GM12878 (cell line): ENCODE measurements around the gene SARDH. TPM values are rescaled to one million over a fixed set of nuclear protein-coding genes. Genes with fewer than 3 reads are reported as not detected.

ENCODE experiments used
- polyA plus RNA-seq, 11 experiments: library from polyadenylated mRNA; depleted of rRNA in 4 of 11; unstranded in 6 of 11; stranded (reverse) in 5 of 11; fragments of >200 nt; fragmentation: Nextera tagmentation in 4 of 11; fragmentation: Illumina TruSeq in 1 of 11; extraction: Ambion mirVana in 4 of 11; extraction: Trizol in 1 of 11; gene quantifications; 1 replicate in 1 of 11; 2 replicates in 10 of 11; pipeline versions ENCODE4 v1.2.1 to v1.2.3, GENCODE V29; 2011 to 2016; ENCODE audit warnings: inconsistent platforms in 2 of 11, missing spikeins in 2 of 11, low read depth in 1 of 11
- total RNA-seq, 4 experiments: library from RNA; depleted of rRNA in 3 of 4; stranded (reverse); fragments of >200 nt in 3 of 4; fragmentation: Illumina TruSeq in 1 of 4; extraction: Trizol in 1 of 4; gene quantifications; 2 replicates each; pipeline versions ENCODE4 v1.2.1 to v1.2.3, GENCODE V29; 2013 to 2021

The SARDH gene
- total and polyA plus RNA-seq, 10 of the 15 experiments (the other 5 are each of a cell fraction or from before 2014, with no cell fraction given): 0.03 to 0.15 (median 0.10) TPM; not detected in 6

Other genes starting within 250 kb of the SARDH start
- gene MYMK, start 213.4 kb downstream of the SARDH start, total RNA-seq (2014; rRNA removed): not detected in 2 replicates
- gene MYMK, start 213.4 kb downstream of the SARDH start, total RNA-seq (2014; rRNA removed; fragmentation: Illumina TruSeq; extraction: Trizol): not detected in 2 replicates
- not detected in 2 replicates for gene MYMK, start 213.4 kb downstream of the SARDH start, total RNA-seq (2021)
- not detected in 2 replicates for gene MYMK, start 213.4 kb downstream of the SARDH start, polyA plus RNA-seq (2011; rRNA removed)
- not detected in 2 replicates for gene MYMK, start 213.4 kb downstream of the SARDH start, polyA plus RNA-seq (2014; fragmentation: Illumina TruSeq; extraction: Trizol)
- not detected for gene MYMK, start 213.4 kb downstream of the SARDH start, polyA plus RNA-seq (2014; fragmentation: Nextera tagmentation; extraction: Ambion mirVana)
- gene MYMK, start 213.4 kb downstream of the SARDH start, polyA plus RNA-seq (2014; rRNA removed): not detected in 2 replicates
- gene MYMK, start 213.4 kb downstream of the SARDH start, polyA plus RNA-seq (2016; fragmentation: Nextera tagmentation; extraction: Ambion mirVana): not detected
- not detected in 2 replicates for gene ADAMTSL2, start 203.6 kb downstream of the SARDH start, total RNA-seq (2014; rRNA removed)
- not detected in 2 replicates for gene ADAMTSL2, start 203.6 kb downstream of the SARDH start, total RNA-seq (2014; rRNA removed; fragmentation: Illumina TruSeq; extraction: Trizol)
- 0.05 TPM in 1 of 2 replicates, not detected in the other for gene ADAMTSL2, start 203.6 kb downstream of the SARDH start, total RNA-seq (2021)
- 0.07 TPM in 1 of 2 replicates, not detected in the other for gene ADAMTSL2, start 203.6 kb downstream of the SARDH start, polyA plus RNA-seq (2011; rRNA removed)
- not detected in 2 replicates for gene ADAMTSL2, start 203.6 kb downstream of the SARDH start, polyA plus RNA-seq (2014; fragmentation: Illumina TruSeq; extraction: Trizol)
- gene ADAMTSL2, start 203.6 kb downstream of the SARDH start, polyA plus RNA-seq (2014; fragmentation: Nextera tagmentation; extraction: Ambion mirVana): not detected
- 0.04 TPM in 1 of 2 replicates, not detected in the other for gene ADAMTSL2, start 203.6 kb downstream of the SARDH start, polyA plus RNA-seq (2014; rRNA removed)
- not detected for gene ADAMTSL2, start 203.6 kb downstream of the SARDH start, polyA plus RNA-seq (2016; fragmentation: Nextera tagmentation; extraction: Ambion mirVana)
- gene FAM163B, start 129.0 kb downstream of the SARDH start, total RNA-seq (2014; rRNA removed): not detected in 2 replicates
- not detected in 2 replicates for gene FAM163B, start 129.0 kb downstream of the SARDH start, total RNA-seq (2014; rRNA removed; fragmentation: Illumina TruSeq; extraction: Trizol)
- not detected in 2 replicates for gene FAM163B, start 129.0 kb downstream of the SARDH start, total RNA-seq (2021)
- gene FAM163B, start 129.0 kb downstream of the SARDH start, polyA plus RNA-seq (2011; rRNA removed): not detected in 2 replicates
- gene FAM163B, start 129.0 kb downstream of the SARDH start, polyA plus RNA-seq (2014; fragmentation: Illumina TruSeq; extraction: Trizol): not detected in 2 replicates
- not detected for gene FAM163B, start 129.0 kb downstream of the SARDH start, polyA plus RNA-seq (2014; fragmentation: Nextera tagmentation; extraction: Ambion mirVana)
- gene FAM163B, start 129.0 kb downstream of the SARDH start, polyA plus RNA-seq (2014; rRNA removed): not detected in 2 replicates
- gene FAM163B, start 129.0 kb downstream of the SARDH start, polyA plus RNA-seq (2016; fragmentation: Nextera tagmentation; extraction: Ambion mirVana): not detected
- 0.05 TPM in 1 of 2 replicates, not detected in the other for gene DBH, start 102.0 kb downstream of the SARDH start, total RNA-seq (2014; rRNA removed)
- gene DBH, start 102.0 kb downstream of the SARDH start, total RNA-seq (2014; rRNA removed; fragmentation: Illumina TruSeq; extraction: Trizol): not detected in 2 replicates
- not detected in 2 replicates for gene DBH, start 102.0 kb downstream of the SARDH start, total RNA-seq (2021)
- gene DBH, start 102.0 kb downstream of the SARDH start, polyA plus RNA-seq (2011; rRNA removed): not detected in 2 replicates
- gene DBH, start 102.0 kb downstream of the SARDH start, polyA plus RNA-seq (2014; fragmentation: Illumina TruSeq; extraction: Trizol): not detected in 2 replicates
- gene DBH, start 102.0 kb downstream of the SARDH start, polyA plus RNA-seq (2014; fragmentation: Nextera tagmentation; extraction: Ambion mirVana): not detected
- not detected in 2 replicates for gene DBH, start 102.0 kb downstream of the SARDH start, polyA plus RNA-seq (2014; rRNA removed)
- gene DBH, start 102.0 kb downstream of the SARDH start, polyA plus RNA-seq (2016; fragmentation: Nextera tagmentation; extraction: Ambion mirVana): not detected